ENCODE measurements around the gene CPEB1.

- TF ChIP-seq BHLHE40 (IDR thresholded peaks at IDR 0.05; ENCODE audit: low read depth, low read length) = no peak
- TF ChIP-seq CTCF (IDR thresholded peaks at IDR 0.05) = no peak
- TF ChIP-seq, protein P1, sequence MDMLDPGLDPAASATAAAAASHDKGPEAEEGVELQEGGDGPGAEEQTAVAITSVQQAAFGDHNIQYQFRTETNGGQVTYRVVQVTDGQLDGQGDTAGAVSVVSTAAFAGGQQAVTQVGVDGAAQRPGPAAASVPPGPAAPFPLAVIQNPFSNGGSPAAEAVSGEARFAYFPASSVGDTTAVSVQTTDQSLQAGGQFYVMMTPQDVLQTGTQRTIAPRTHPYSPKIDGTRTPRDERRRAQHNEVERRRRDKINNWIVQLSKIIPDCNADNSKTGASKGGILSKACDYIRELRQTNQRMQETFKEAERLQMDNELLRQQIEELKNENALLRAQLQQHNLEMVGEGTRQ (IDR thresholded peaks at IDR 0.05) = no peak
- no peak for TF ChIP-seq MAFK (IDR thresholded peaks at IDR 0.05; ENCODE audit: partially characterized antibody)
- no peak for TF ChIP-seq POLR2A (IDR thresholded peaks at IDR 0.05; ENCODE audit: low read length)
Observed at GRCh38 chr15:82575335-82575734, 71.8 kb downstream of the CPEB1 start.

Data from A549 (cell line).